ENCODE measurements around the gene MEG3.
"Not testable (repeated sequence)": the region's sequence is repeated elsewhere in the genome, so short reads cannot be mapped to it uniquely, and the experiment has no call there.

MEG3 gene

GRCh38 chr14:100813291-100813690 lies 12.6 kb upstream of the MEG3 start:
- in situ Hi-C loops (cut with MboI; ENCODE audit: low sequenced_read_pairs): no loop called here

- in situ Hi-C loops (cut with MboI; ENCODE audit: low sequenced_read_pairs): no loop called here
Measured at GRCh38 chr14:100815478-100816285, 10.2 kb upstream of the MEG3 start.

- in situ Hi-C loops (cut with MboI; ENCODE audit: low sequenced_read_pairs): no loop called here
Measured at GRCh38 chr14:100816286-100816949, 9.5 kb upstream of the MEG3 start.

GRCh38 chr14:100816950-100817901 lies 8.7 kb upstream of the MEG3 start:
- in situ Hi-C loops (cut with MboI; ENCODE audit: low sequenced_read_pairs): no loop called here

GRCh38 chr14:100818221-100818699 lies 7.7 kb upstream of the MEG3 start:
- in situ Hi-C loops (cut with MboI; ENCODE audit: low sequenced_read_pairs): no loop called here

GRCh38 chr14:100818923-100819322 lies 7.0 kb upstream of the MEG3 start:
- in situ Hi-C loops (cut with MboI; ENCODE audit: low sequenced_read_pairs): not testable (repeated sequence)

GRCh38 chr14:100819453-100819828 lies 6.5 kb upstream of the MEG3 start:
- in situ Hi-C loops (cut with MboI; ENCODE audit: low sequenced_read_pairs): no loop called here

- in situ Hi-C loops (cut with MboI; ENCODE audit: low sequenced_read_pairs): no loop called here
Measured at GRCh38 chr14:100819829-100820475, 6.0 kb upstream of the MEG3 start.

- in situ Hi-C loops (cut with MboI; ENCODE audit: low sequenced_read_pairs): no loop called here
Measured at GRCh38 chr14:100820957-100821356, 5.0 kb upstream of the MEG3 start.

- in situ Hi-C loops (cut with MboI; ENCODE audit: low sequenced_read_pairs): no loop called here
Measured at GRCh38 chr14:100822013-100822412, 3.9 kb upstream of the MEG3 start.

GRCh38 chr14:100822532-100823296 lies 3.2 kb upstream of the MEG3 start:
- in situ Hi-C loops (cut with MboI; ENCODE audit: low sequenced_read_pairs): no loop called here

GRCh38 chr14:100823413-100824080 lies 2.4 kb upstream of the MEG3 start:
- in situ Hi-C loops (cut with MboI; ENCODE audit: low sequenced_read_pairs): no loop called here

GRCh38 chr14:100824091-100824551 lies 1.8 kb upstream of the MEG3 start:
- in situ Hi-C loops (cut with MboI; ENCODE audit: low sequenced_read_pairs): no loop called here

GRCh38 chr14:100824901-100825712 lies 811 bp upstream of the MEG3 start:
- in situ Hi-C loops (cut with MboI; ENCODE audit: low sequenced_read_pairs): no loop called here

GRCh38 chr14:100826391-100827100 lies 628 bp downstream of the MEG3 start:
- in situ Hi-C loops (cut with MboI; ENCODE audit: low sequenced_read_pairs): no loop called here

GRCh38 chr14:100827101-100828021 lies 1.4 kb downstream of the MEG3 start:
- in situ Hi-C loops (cut with MboI; ENCODE audit: low sequenced_read_pairs): no loop called here

Data from hTERT RPE-1 (cell line).